ENCODE results near the gene LMAN2L. TPM values are rescaled to one million over a fixed set of nuclear protein-coding genes. Genes with fewer than 3 reads are reported as not detected.

The LMAN2L gene
- total RNA-seq, 2 experiments from 2014 or later, result 4.8 to 5.7 TPM

GRCh38 chr2:96770442-96771202, 30.8 kb upstream of the LMAN2L start:
- H3K27ac Mint-ChIP-seq, result no peak overlapping the region
- no peak overlapping the region for H3K4me3 Mint-ChIP-seq
- no peak for ATAC-seq
- no peaks in the 10 kb centered on the region for H3K9me3 Mint-ChIP-seq (ENCODE audit: low read depth)
- DNase-seq, result no peak
- ChIA-PET POLR2A (no interaction called here), CTCF (interaction anchor here (0.7 kb wide), 2 partner anchors 171 to 377 kb away, joined by 3 read pairs; no protein-coding TSS in a partner anchor)
- H3K27me3 Mint-ChIP-seq, result no peaks in the 10 kb centered on the region
- H3K36me3 Mint-ChIP-seq (ENCODE audit: low read depth), result peaks cover 2% of the 10 kb centered on the region
- H3K4me1 Mint-ChIP-seq, result peaks cover 28% of the 10 kb centered on the region
- intact Hi-C loops (cut with DNase I, micrococcal nuclease), result no loop called here

- Mint-ChIP-seq H3K36me3 (ENCODE audit: low read depth) (peaks cover 2% of the 10 kb centered on the region), H3K9me3 (ENCODE audit: low read depth) (no peaks in the 10 kb centered on the region), H3K4me3 (no peak overlapping the region), H3K27ac (no peak overlapping the region), H3K4me1 (peaks cover 28% of the 10 kb centered on the region), H3K27me3 (no peaks in the 10 kb centered on the region)
- CTCF ChIA-PET, result interaction anchor here (0.7 kb wide), 1 partner anchor 167 kb away, joined by 3 read pairs; no protein-coding TSS in a partner anchor
- ATAC-seq (no peak), DNase-seq (no peak)
- intact Hi-C loops (cut with DNase I, micrococcal nuclease), result no loop called here
- POLR2A ChIA-PET, result interaction anchor here (0.6 kb wide), 1 partner anchor 449 kb away, joined by 3 read pairs; no protein-coding TSS in a partner anchor
Observed at GRCh38 chr2:96769814-96770213, 29.9 kb upstream of the LMAN2L start.

- intact Hi-C loops (cut with DNase I, micrococcal nuclease), result no loop called here
- H3K36me3 Mint-ChIP-seq (ENCODE audit: low read depth), result peaks cover 2% of the 10 kb centered on the region
- DNase-seq, result no peak
- H3K27ac Mint-ChIP-seq, result no peak overlapping the region
- no peak for ATAC-seq
- POLR2A ChIA-PET, result no interaction called here
- no peaks in the 10 kb centered on the region for H3K9me3 Mint-ChIP-seq (ENCODE audit: low read depth)
- H3K4me1 Mint-ChIP-seq, result peaks cover 29% of the 10 kb centered on the region
- CTCF ChIA-PET, result interaction anchor here (0.6 to 0.9 kb wide), 2 partner anchors 10 to 11 kb away, joined by 3 read pairs; no protein-coding TSS in a partner anchor
- no peaks in the 10 kb centered on the region for H3K27me3 Mint-ChIP-seq
- no peak overlapping the region for H3K4me3 Mint-ChIP-seq
Observed at GRCh38 chr2:96768083-96768561, 28.3 kb upstream of the LMAN2L start.

DNA sequence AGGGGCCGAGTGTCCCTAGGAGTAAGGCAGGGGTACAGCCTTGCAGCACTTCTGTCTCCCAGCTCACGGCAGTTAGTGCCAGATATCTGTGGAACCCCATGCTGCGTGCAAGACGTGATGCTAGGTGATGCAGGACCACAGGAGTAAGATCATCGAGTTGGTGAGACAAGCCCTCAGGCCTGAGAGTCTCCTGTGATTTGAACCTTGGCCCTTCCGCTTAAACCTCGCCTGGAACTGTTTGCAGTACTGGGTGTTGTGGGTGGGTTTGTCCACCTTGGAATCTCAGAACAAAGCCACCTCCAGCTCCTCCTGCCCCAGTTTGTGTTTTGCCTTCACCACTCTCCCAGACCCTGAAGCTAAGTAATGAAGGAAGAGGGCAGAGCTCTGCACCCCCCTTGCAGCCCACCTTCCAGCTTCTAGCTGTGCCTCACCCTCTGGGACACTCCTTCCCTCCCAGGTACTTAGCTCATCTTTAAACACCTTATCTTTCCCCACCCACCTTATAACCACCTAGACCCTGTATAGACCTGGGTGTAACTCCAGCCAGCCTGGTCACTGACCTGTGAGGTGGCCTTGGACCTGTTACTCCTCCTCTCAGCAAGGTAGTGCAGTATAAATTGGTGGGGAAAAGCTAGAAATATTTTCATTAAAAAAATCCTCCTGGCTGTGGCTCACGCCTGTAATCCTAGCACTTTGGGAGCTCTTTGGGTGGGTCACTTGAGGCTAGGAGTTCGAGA, 27.4 kb upstream of the LMAN2L start:
- ChIA-PET CTCF (interaction anchor here (0.6 to 1.1 kb wide), 5 partner anchors 9 to 176 kb away, joined by 3 to 6 read pairs (median 3); no protein-coding TSS in a partner anchor), POLR2A (interaction anchor here (0.6 kb wide), 1 partner anchor 133 kb away, joined by 3 read pairs; no protein-coding TSS in a partner anchor)
- DNase-seq (no peak), ATAC-seq (no peak)
- peaks cover 1% of the 10 kb centered on the region for H3K36me3 Mint-ChIP-seq (ENCODE audit: low read depth)
- no peaks in the 10 kb centered on the region for H3K9me3 Mint-ChIP-seq (ENCODE audit: low read depth)
- intact Hi-C loops (cut with DNase I, micrococcal nuclease), result no loop called here
- no peaks in the 10 kb centered on the region for H3K27me3 Mint-ChIP-seq
- H3K4me1 Mint-ChIP-seq, result peaks cover 29% of the 10 kb centered on the region
- H3K4me3 Mint-ChIP-seq, result no peak overlapping the region
- no peak overlapping the region for H3K27ac Mint-ChIP-seq

DNA sequence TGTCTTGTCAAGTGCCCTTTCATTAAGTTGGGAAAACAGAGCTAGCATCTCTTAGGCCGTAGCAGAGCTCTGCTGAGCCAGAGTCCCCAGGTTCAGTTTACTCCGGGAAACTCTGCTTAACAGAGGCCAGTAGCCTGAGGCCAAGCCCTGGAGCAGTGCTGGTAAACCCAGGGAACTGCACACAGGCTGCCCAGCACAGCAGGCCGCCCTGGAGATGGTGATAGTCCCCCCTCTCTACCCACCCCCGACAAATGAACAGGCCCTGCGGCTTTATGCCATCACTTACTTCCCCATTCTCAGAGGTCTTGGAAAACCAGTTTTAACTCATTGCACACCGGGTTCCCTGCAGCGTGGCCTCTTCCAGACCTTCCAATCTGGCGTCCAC, 24.4 kb upstream of the LMAN2L start:
- H3K27ac Mint-ChIP-seq, result no peak overlapping the region
- H3K36me3 Mint-ChIP-seq (ENCODE audit: low read depth), result no peaks in the 10 kb centered on the region
- no peak for ATAC-seq
- DNase-seq, result no peak
- H3K4me3 Mint-ChIP-seq, result peak overlapping the region; percentile 75
- POLR2A ChIA-PET, result interaction anchor here (0.6 kb wide), 1 partner anchor 153 kb away, joined by 3 read pairs; no protein-coding TSS in a partner anchor
- no peaks in the 10 kb centered on the region for H3K27me3 Mint-ChIP-seq
- intact Hi-C loops (cut with DNase I, micrococcal nuclease), result loop anchor here (5.0 kb wide), 3 partner anchors 38 to 427 kb away; partner anchors contain the start of genes CNNM3 (in 1 of the 2) and NCAPH (in 1 of the 2)
- no peaks in the 10 kb centered on the region for H3K9me3 Mint-ChIP-seq (ENCODE audit: low read depth)
- CTCF ChIA-PET, result interaction anchor here (0.6 to 2.5 kb wide), 11 partner anchors 8 to 358 kb away, joined by 3 to 27 read pairs (median 4); no protein-coding TSS in a partner anchor
- peaks cover 48% of the 10 kb centered on the region for H3K4me1 Mint-ChIP-seq

- Mint-ChIP-seq H3K9me3 (ENCODE audit: low read depth) (no peaks in the 10 kb centered on the region), H3K27me3 (no peaks in the 10 kb centered on the region), H3K4me1 (peaks cover 49% of the 10 kb centered on the region), H3K27ac (peak overlapping the region; percentile 35), H3K36me3 (ENCODE audit: low read depth) (no peaks in the 10 kb centered on the region), H3K4me3 (peak overlapping the region; percentile 75)
- POLR2A ChIA-PET, result interaction anchor here (0.6 to 1.2 kb wide), 3 partner anchors 53 to 152 kb away, joined by 3 to 4 read pairs (median 3); partner anchors contain the start of gene CNNM3
- CTCF ChIA-PET, result interaction anchor here (0.6 to 3.3 kb wide), 27 partner anchors 10 to 357 kb away, joined by 3 to 27 read pairs (median 4); no protein-coding TSS in a partner anchor
- ATAC-seq, result no peak
- intact Hi-C loops (cut with DNase I, micrococcal nuclease), result loop anchor here (2.0 to 5.0 kb wide), 5 partner anchors 23 to 426 kb away; partner anchors contain the start of genes CNNM3 (in 1 of the 2) and NCAPH (in 1 of the 2)
- DNase-seq, result peak; percentile 37
Observed at GRCh38 chr2:96763511-96764252, 23.8 kb upstream of the LMAN2L start.

- ChIA-PET POLR2A (interaction anchor here (0.5 to 1.2 kb wide), 5 partner anchors 26 to 126 kb away, joined by 3 to 12 read pairs (median 4); partner anchors contain the start of gene CNNM3), CTCF (interaction anchor here (0.6 to 3.3 kb wide), 29 partner anchors 9 to 355 kb away, joined by 3 to 27 read pairs (median 4); partner anchors contain the start of gene KANSL3)
- DNase-seq (peak; percentile 19), ATAC-seq (no peak)
- peak overlapping the region; percentile 75 for H3K4me3 Mint-ChIP-seq
- no peaks in the 10 kb centered on the region for H3K36me3 Mint-ChIP-seq (ENCODE audit: low read depth)
- intact Hi-C loops (cut with DNase I, micrococcal nuclease), result loop anchor here (2.0 to 5.0 kb wide), 5 partner anchors 24 to 425 kb away; partner anchors contain the start of genes CNNM3 (in 1 of the 2) and NCAPH (in 1 of the 2)
- H3K9me3 Mint-ChIP-seq (ENCODE audit: low read depth), result no peaks in the 10 kb centered on the region
- no peaks in the 10 kb centered on the region for H3K27me3 Mint-ChIP-seq
- peaks cover 49% of the 10 kb centered on the region for H3K4me1 Mint-ChIP-seq
- H3K27ac Mint-ChIP-seq, result peak overlapping the region; percentile 55
Observed at GRCh38 chr2:96762529-96763311, 22.9 kb upstream of the LMAN2L start.

DNA sequence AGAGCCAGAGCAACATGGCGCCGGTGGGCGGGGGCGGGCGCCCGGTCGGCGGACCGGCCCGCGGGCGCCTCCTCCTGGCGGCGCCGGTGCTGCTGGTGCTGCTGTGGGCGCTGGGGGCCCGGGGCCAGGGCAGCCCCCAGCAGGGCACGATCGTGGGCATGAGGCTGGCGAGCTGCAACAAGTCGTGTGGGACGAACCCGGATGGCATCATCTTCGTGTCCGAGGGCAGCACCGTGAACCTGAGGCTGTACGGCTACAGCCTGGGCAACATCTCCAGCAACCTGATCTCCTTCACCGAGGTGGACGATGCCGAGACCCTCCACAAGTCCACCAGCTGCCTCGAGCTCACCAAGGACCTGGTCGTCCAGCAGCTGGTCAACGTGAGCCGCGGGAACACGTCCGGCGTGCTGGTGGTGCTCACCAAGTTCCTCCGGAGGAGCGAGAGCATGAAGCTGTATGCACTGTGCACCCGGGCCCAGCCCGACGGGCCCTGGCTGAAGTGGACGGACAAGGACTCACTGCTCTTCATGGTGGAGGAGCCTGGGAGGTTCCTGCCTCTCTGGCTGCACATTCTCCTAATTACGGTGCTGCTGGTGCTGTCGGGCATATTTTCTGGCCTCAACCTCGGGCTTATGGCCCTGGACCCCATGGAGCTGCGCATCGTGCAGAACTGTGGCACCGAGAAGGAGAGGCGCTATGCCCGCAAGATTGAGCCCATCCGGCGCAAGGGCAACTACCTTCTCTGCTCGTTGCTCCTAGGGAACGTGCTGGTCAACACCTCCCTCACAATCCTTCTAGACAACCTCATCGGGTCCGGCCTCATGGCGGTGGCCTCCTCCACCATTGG, 21.3 kb upstream of the LMAN2L start:
- Mint-ChIP-seq H3K4me3 (peak overlapping the region; percentile 75), H3K36me3 (ENCODE audit: low read depth) (no peaks in the 10 kb centered on the region), H3K4me1 (peaks cover 43% of the 10 kb centered on the region), H3K27ac (peak overlapping the region; percentile 82), H3K27me3 (no peaks in the 10 kb centered on the region), H3K9me3 (ENCODE audit: low read depth) (no peaks in the 10 kb centered on the region)
- POLR2A ChIA-PET, result interaction anchor here (0.6 to 1.2 kb wide), 5 partner anchors 13 to 207 kb away, joined by 3 to 6 read pairs (median 3); no protein-coding TSS in a partner anchor
- DNase-seq (peak; percentile 39), ATAC-seq (peak; percentile 70)
- CTCF ChIA-PET, result interaction anchor here (0.6 to 3.3 kb wide), 16 partner anchors 13 to 221 kb away, joined by 3 to 15 read pairs (median 4); partner anchors contain the start of genes CNNM3 and KANSL3
- intact Hi-C loops (cut with DNase I, micrococcal nuclease), result loop anchor here (1.0 to 5.0 kb wide), 8 partner anchors 21 to 494 kb away; partner anchors contain the start of genes CNNM3 (in 2 of the 2), KANSL3 (in 2 of the 2), LMAN2L (in 2 of the 2) and ANKRD36 (in 1 of the 2)
